A673 (cell line): ENCODE data around the gene UPF3B. TPM values are rescaled to one million over a fixed set of nuclear protein-coding genes. Genes with fewer than 3 reads are reported as not detected.

ENCODE experiments used
- BruUV-seq: library from RNA; stranded (reverse); fragments of 400-500 nt; replicated peaks from 2 replicates; lab custom pipeline; 2021; lab: Mats Ljungman, UMichigan
- CTCF ChIA-PET: fragments of 300-600 bp; sonication (Branson Sonifier 250); formaldehyde crosslinking; loops from one replicate; lab custom pipeline; 2022; ENCODE audit warnings: antibody characterized with exemption; lab: Charles Lee
- POLR2A ChIA-PET: fragments of 300-600 bp; sonication (Branson Sonifier 250); formaldehyde crosslinking; loops from one replicate; lab custom pipeline; 2022; ENCODE audit warnings: antibody characterized with exemption; ENCODE audit not compliant: low non-redundant PET; lab: Charles Lee
- DNase-seq: peaks from one replicate; pipeline ENCODE4 v3.0.0-alpha.2; 2015; ENCODE audit warnings: low spot score
- H3K27ac ChIP-seq: fragments of 200-600 bp; sonication (generic); 2 replicates; pipeline ENCODE4 v1.5.1; 2016; ENCODE audit warnings: mixed run types, low read depth, mild to moderate bottlenecking, mixed read lengths, antibody characterized with exemption, low read length; ENCODE audit not compliant: poor library complexity, severe bottlenecking
- H3K27me3 ChIP-seq: fragments of 200-600 bp; sonication (generic); replicated peaks from 2 replicates; pipeline ENCODE4 v1.6.1; 2017; ENCODE audit warnings: mixed run types, low read depth, mild to moderate bottlenecking, mixed read lengths, antibody characterized with exemption, low read length; ENCODE audit not compliant: insufficient read depth, poor library complexity
- H3K36me3 ChIP-seq: fragments of 200-600 bp; sonication (generic); 2 replicates; pipeline ENCODE4 v1.6.1; 2016; ENCODE audit warnings: mixed run types, mild to moderate bottlenecking, mixed read lengths, antibody characterized with exemption, low read length; ENCODE audit not compliant: insufficient read depth, poor library complexity, severe bottlenecking
- H3K4me1 ChIP-seq: fragments of 200-600 bp; sonication (generic); 2 replicates; pipeline ENCODE4 v1.6.1; 2017; ENCODE audit warnings: mixed run types, mild to moderate bottlenecking, mixed read lengths, antibody characterized with exemption, low read length; ENCODE audit not compliant: insufficient read depth, poor library complexity, severe bottlenecking
- H3K4me3 ChIP-seq: fragments of 200-600 bp; sonication (generic); 2 replicates; pipeline ENCODE4 v1.5.1; 2016; ENCODE audit warnings: low read depth, mixed run types, mild to moderate bottlenecking, mixed read lengths, low read length; ENCODE audit not compliant: poor library complexity, severe bottlenecking
- H3K9me3 ChIP-seq: fragments of 200-600 bp; sonication (generic); 2 replicates; pipeline ENCODE4 v1.6.1; 2016; ENCODE audit warnings: mixed run types, low read depth, mild to moderate bottlenecking, mixed read lengths, antibody characterized with exemption, low read length; ENCODE audit not compliant: poor library complexity, severe bottlenecking
- CTCF ChIP-seq: fragments of 300-800, 200-600 bp; sonication (generic); conservative IDR thresholded peaks from 2 replicates; pipeline ENCODE4 v1.5.1; 2017; ENCODE audit warnings: low read depth, mild to moderate bottlenecking, antibody characterized with exemption, low read length, moderate library complexity, mixed read lengths
- EZH2 ChIP-seq: fragments of 200-600 bp; sonication (generic); IDR thresholded peaks from 2 replicates; pipeline ENCODE4 v1.6.1; 2017; ENCODE audit warnings: borderline replicate concordance, low read depth, mild to moderate bottlenecking, mixed read lengths, antibody characterized with exemption, low read length; ENCODE audit not compliant: poor library complexity, severe bottlenecking
- intact Hi-C: fragments of 100-400 bp; cut with micrococcal nuclease; formaldehyde crosslinking; loops from one replicate; pipeline ENCODE4 v1.10.0; 2022; ENCODE audit not compliant: unreplicated experiment
- total RNA-seq: library from RNA; stranded (reverse); gene quantifications from 2 replicates; pipeline ENCODE4 v1.2.3, GENCODE V29; 2021

The UPF3B gene
- total RNA-seq, 1 experiment from 2014 or later = 23.4 TPM

- ChIA-PET POLR2A (no interaction called here), CTCF (no interaction called here)
- Histone ChIP-seq H3K36me3 (no peaks in the 10 kb centered on the region), H3K9me3 (no peaks in the 10 kb centered on the region), H3K27ac (no peak overlapping the region), H3K4me1 (no peaks in the 10 kb centered on the region), H3K27me3 (no peaks in the 10 kb centered on the region), H3K4me3 (no peak overlapping the region)
- TF ChIP-seq EZH2 (no peak), CTCF (no peak)
- no TSS peak for BruUV-seq
- DNase-seq = peak; percentile 47
- intact Hi-C loops = no loop called here
Measured at GRCh38 chrX:119885554-119886428, 33.0 kb upstream of the UPF3B start.

GRCh38 chrX:119880552-119881437 lies 28.0 kb upstream of the UPF3B start:
- no TSS peak for BruUV-seq
- no peak overlapping the region for H3K27ac ChIP-seq
- ChIA-PET CTCF (interaction anchor here (0.6 kb wide), 1 partner anchor 326 kb away, joined by 3 read pairs; no protein-coding TSS in a partner anchor), POLR2A (no interaction called here)
- no peaks in the 10 kb centered on the region for H3K9me3 ChIP-seq
- intact Hi-C loops = loop anchor here (2.0 kb wide), 1 partner anchor 364 kb away; no protein-coding TSS in a partner anchor
- no peak overlapping the region for H3K4me3 ChIP-seq
- peaks cover 12% of the 10 kb centered on the region for H3K36me3 ChIP-seq
- no peaks in the 10 kb centered on the region for H3K4me1 ChIP-seq
- peak; percentile 69 for TF ChIP-seq CTCF
- TF ChIP-seq EZH2 = no peak
- DNase-seq = peak; percentile 66
- H3K27me3 ChIP-seq = no peaks in the 10 kb centered on the region

GRCh38 chrX:119880076-119880475 lies 27.3 kb upstream of the UPF3B start:
- CTCF ChIA-PET = interaction anchor here (0.6 kb wide), 1 partner anchor 325 kb away, joined by 3 read pairs; no protein-coding TSS in a partner anchor
- BruUV-seq = no TSS peak
- Histone ChIP-seq H3K4me3 (no peak overlapping the region), H3K4me1 (no peaks in the 10 kb centered on the region), H3K36me3 (peaks cover 17% of the 10 kb centered on the region), H3K9me3 (no peaks in the 10 kb centered on the region), H3K27ac (no peak overlapping the region), H3K27me3 (no peaks in the 10 kb centered on the region)
- POLR2A ChIA-PET = no interaction called here
- no peak for DNase-seq
- TF ChIP-seq CTCF (no peak), EZH2 (no peak)
- intact Hi-C loops = loop anchor here (2.0 kb wide), 1 partner anchor 363 kb away; no protein-coding TSS in a partner anchor
